Peyer's patch (tissue), 4 donors: ENCODE measurements around the gene PRDX3. TPM values are rescaled to one million over a fixed set of nuclear protein-coding genes. Genes with fewer than 3 reads are reported as not detected.
A peak's percentile ranks its signal among the peaks of the same experiment; 100 is the strongest.
"Not testable (repeated sequence)": the region's sequence is repeated elsewhere in the genome, so short reads cannot be mapped to it uniquely, and the experiment has no call there.

Source experiments
- DNase-seq, 3 donors: peaks; one replicate each; pipeline ENCODE4 v3.0.0-alpha.2; 2017 to 2019
- H3K27ac ChIP-seq, 4 donors: fragments of 200-600 bp; sonication (generic); one replicate each; pipeline ENCODE4 v1.5.1; 2016 to 2019
- H3K27me3 ChIP-seq, 2 donors: fragments of 200-600 bp; sonication (generic); one replicate each; pipeline ENCODE4 v1.5.1; 2019
- H3K36me3 ChIP-seq, 3 donors: fragments of 200-600 bp; sonication (generic); one replicate each; pipeline ENCODE4 v1.5.1; 2016 to 2019
- H3K4me1 ChIP-seq, 4 donors: fragments of 200-600 bp; sonication (generic); one replicate each; pipeline ENCODE4 v1.5.1; 2016 to 2019
- H3K4me3 ChIP-seq, 4 donors: fragments of 200-600 bp; sonication (generic); 1 replicate in 3 of 4; 2 replicates in 1 of 4; pipeline ENCODE4 v1.5.1; 2016 to 2019; ENCODE audit warnings: mild to moderate bottlenecking in 1 of 4
- H3K9me3 ChIP-seq, 4 donors: fragments of 200-600 bp; sonication (generic); one replicate each; pipeline ENCODE4 v1.5.1; 2016 to 2019; ENCODE audit warnings: mild to moderate bottlenecking in 1 of 4
- CTCF ChIP-seq, 6 experiments: fragments of 450-650 bp in 4 of 6; fragments of 200-600 bp in 2 of 6; sonication (generic) in 1 of 6; IDR thresholded peaks; one replicate each; pipeline ENCODE4 v1.5.1; 2017 to 2019; ENCODE audit warnings: antibody characterized with exemption in 6 of 6, mild to moderate bottlenecking in 3 of 6, moderate library complexity in 1 of 6
- POLR2A ChIP-seq, 2 donors: fragments of 450-650 bp; IDR thresholded peaks; one replicate each; pipeline ENCODE4 v1.5.1; 2017; ENCODE audit warnings: antibody characterized with exemption in 2 of 2, mild to moderate bottlenecking in 2 of 2, moderate library complexity in 2 of 2
- total RNA-seq, 4 donors: library from RNA; depleted of rRNA; stranded (reverse); fragments of >200 nt; gene quantifications; one replicate each; pipeline ENCODE4 v1.1.0, GENCODE V29; 2016

The PRDX3 gene
- total RNA-seq, 4 donors from 2014 or later = 76.2 to 138 (median 107) TPM

DNA sequence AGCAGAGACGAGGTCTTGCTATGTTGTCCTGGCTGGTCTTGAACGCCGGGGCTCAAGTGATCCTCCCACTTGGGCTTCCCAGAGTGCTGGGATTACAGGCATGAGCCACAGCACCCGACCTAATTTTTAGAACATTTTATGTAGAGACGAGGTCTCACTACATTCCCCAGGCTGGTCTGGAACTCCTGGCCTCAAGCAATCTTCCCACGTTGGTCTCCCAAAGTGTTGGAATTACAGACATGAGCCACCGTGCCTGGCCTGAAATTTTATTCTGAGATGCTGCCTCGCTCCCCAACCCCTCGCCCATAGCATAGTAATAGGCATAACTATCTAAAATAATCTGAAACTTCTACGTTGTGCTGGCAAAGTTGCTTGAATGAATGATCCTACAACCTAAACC, 35.0 kb downstream of the PRDX3 start:
- peaks cover 0 to 37% (median 0%) of the 10 kb centered on the region in 3 donors for H3K36me3 ChIP-seq
- H3K9me3 ChIP-seq = no peaks in the 10 kb centered on the region
- DNase-seq = no peak
- TF ChIP-seq POLR2A (IDR thresholded peaks at IDR 0.05) (no peak), CTCF (IDR thresholded peaks at IDR 0.05) (no peak)
- no peaks in the 10 kb centered on the region for H3K4me1 ChIP-seq
- no peak overlapping the region for H3K4me3 ChIP-seq
- H3K27me3 ChIP-seq = no peaks in the 10 kb centered on the region
- H3K27ac ChIP-seq = peak overlapping the region in 1 of 4 donors; percentile 30

DNA sequence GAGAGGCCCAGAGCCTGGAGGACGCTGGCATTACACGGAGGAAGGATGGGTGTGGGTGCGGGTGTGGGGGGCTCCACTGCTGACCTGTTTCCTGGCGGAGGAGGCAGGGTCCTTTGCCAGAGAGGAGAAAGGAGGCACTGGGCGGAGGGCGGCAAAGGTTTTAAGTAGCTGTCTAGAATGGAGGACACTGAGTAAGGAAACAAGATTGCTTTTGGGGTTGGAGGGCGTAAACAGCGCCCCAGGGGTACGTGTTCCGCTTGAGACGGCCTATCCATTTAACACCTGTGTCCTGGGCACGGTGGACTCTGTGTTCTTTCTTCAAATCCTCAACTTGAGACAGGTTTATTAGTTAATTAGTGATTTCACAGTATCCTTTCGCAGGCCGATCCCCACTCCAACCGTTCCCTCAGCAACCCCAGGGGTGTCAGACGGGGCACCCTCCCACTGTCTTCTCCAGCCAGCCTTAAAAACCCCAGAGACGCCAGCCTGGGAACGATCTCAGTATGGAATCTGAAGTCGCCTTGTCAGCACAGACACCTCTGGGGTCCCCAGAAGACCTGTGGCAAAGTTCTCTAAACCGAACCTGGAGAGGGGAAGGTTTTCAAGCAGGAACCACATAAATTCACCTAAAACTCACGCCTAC, 37.9 kb downstream of the PRDX3 start:
- H3K4me3 ChIP-seq = no peak overlapping the region
- no peak for DNase-seq
- H3K4me1 ChIP-seq = no peaks in the 10 kb centered on the region
- H3K36me3 ChIP-seq = peaks cover 0 to 22% (median 0%) of the 10 kb centered on the region in 3 donors
- no peaks in the 10 kb centered on the region for H3K9me3 ChIP-seq
- TF ChIP-seq POLR2A (IDR thresholded peaks at IDR 0.05) (no peak), CTCF (IDR thresholded peaks at IDR 0.05) (no peak)
- H3K27ac ChIP-seq = no peak overlapping the region
- no peaks in the 10 kb centered on the region for H3K27me3 ChIP-seq

GRCh38 chr10:119139464-119140067, 39.0 kb downstream of the PRDX3 start:
- DNase-seq = peak; percentile 30 to 69 (median 63)
- TF ChIP-seq POLR2A (IDR thresholded peaks at IDR 0.05) (no peak), CTCF (IDR thresholded peaks at IDR 0.05) (peak; percentile 9 to 65 (median 51))
- Histone ChIP-seq H3K4me1 (no peaks in the 10 kb centered on the region), H3K27me3 (no peaks in the 10 kb centered on the region), H3K9me3 (no peaks in the 10 kb centered on the region), H3K36me3 (peaks cover 0 to 25% (median 0%) of the 10 kb centered on the region in 3 donors), H3K4me3 (no peak overlapping the region), H3K27ac (no peak overlapping the region)

- H3K4me3 ChIP-seq = no peak overlapping the region
- no peak overlapping the region for H3K27ac ChIP-seq
- no peaks in the 10 kb centered on the region for H3K4me1 ChIP-seq
- DNase-seq = no peak
- no peak for TF ChIP-seq POLR2A (IDR thresholded peaks at IDR 0.05)
- TF ChIP-seq CTCF (IDR thresholded peaks at IDR 0.05) = no peak
- peaks cover 0 to 27% (median 0%) of the 10 kb centered on the region in 3 donors for H3K36me3 ChIP-seq
- no peaks in the 10 kb centered on the region for H3K9me3 ChIP-seq
- no peaks in the 10 kb centered on the region for H3K27me3 ChIP-seq
These were observed 40.0 kb downstream of the PRDX3 start for GRCh38 chr10:119138346-119139306.

DNA sequence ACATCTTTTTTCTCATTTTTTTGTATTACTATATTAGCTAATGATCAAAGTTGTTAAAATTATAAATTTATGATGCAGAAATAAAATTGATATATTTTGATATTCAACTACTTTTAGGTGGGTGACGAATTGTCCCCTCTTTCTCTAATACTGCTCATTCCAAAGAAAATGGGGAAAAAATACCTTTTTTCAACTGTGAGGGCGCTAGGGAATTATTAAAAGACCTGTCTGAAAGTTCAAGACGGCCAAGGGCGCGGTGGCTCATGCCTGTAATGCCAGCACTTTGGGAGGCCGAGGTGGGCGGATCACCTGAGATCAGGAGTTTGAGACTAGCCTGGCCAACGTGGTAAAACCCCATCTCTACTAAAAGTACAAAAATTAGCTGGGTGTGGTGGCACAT, 40.7 kb downstream of the PRDX3 start:
- H3K27ac ChIP-seq, H3K4me3 ChIP-seq, H3K4me1 ChIP-seq, DNase-seq, H3K27me3 ChIP-seq, H3K9me3 ChIP-seq: not testable (repeated sequence)
- peaks cover 0 to 32% (median 0%) of the 10 kb centered on the region in 3 donors for H3K36me3 ChIP-seq
